ENCODE data around the gene ACTN3.
"Not testable (repeated sequence)": the region's sequence is repeated elsewhere in the genome, so short reads cannot be mapped to it uniquely, and the experiment has no call there.

Gene ACTN3

DNA sequence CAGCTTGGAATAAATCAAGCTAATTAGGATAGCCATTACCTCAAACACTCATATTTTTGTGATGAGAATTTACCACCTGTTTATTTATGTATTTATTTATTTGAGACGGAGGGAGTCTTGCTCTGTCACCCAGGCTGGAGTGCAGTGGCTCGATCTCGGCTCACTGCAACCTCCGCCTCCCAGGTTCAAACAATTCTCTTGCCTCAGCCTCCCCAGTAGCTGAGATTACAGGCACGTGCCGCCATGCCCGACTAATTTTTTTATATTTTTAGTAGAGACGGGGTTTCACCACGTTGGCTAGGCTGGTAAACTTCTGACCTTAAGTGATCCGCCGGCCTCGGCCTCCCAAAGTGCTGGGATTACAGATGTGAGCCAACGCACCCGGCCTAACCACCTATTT is 1.8 kb upstream of the ACTN3 start:
- not testable (repeated sequence) for DNase-seq (ENCODE audit: low read depth)

DNA sequence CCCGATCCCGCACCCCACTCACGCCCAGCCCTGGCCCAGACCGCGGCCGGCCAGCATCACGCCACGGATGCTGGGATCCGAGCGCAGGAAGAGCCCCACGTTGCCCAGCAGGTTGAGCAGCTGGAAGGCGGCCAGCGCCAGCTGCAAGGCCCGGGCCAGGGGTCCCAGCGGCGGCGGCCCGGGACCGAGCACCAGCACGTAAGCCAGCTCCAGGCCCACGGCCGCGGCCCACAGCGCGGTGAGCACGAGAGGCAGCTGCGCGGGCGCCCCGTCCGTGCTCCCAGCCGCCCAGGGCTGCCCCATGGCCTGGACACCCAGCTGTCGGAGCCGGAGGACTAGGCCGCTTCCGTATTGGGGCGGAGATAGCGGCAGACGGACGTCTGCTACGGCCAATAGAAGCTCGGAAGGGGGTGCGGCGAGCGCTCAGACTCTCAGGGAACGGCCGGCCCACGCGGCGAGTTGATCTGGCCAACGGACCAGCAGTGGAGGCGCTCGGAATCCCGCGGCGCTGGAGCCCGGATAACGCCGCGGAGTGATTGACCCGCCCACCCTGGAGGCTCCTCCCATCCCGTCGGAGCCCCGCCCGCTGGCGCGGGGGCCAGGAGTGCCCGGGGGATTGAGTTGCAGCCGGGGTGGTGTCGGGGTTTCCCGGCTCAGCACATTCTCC is 869 bp upstream of the ACTN3 start, which contains the start of gene ZDHHC24:
ZDHHC24 (minus strand) TSS at position 348 of the 667 bp plus-strand sequence; CDS start at position 303, 45 bp downstream.
- DNase-seq (ENCODE audit: low read depth) = peak; percentile 59

DNA sequence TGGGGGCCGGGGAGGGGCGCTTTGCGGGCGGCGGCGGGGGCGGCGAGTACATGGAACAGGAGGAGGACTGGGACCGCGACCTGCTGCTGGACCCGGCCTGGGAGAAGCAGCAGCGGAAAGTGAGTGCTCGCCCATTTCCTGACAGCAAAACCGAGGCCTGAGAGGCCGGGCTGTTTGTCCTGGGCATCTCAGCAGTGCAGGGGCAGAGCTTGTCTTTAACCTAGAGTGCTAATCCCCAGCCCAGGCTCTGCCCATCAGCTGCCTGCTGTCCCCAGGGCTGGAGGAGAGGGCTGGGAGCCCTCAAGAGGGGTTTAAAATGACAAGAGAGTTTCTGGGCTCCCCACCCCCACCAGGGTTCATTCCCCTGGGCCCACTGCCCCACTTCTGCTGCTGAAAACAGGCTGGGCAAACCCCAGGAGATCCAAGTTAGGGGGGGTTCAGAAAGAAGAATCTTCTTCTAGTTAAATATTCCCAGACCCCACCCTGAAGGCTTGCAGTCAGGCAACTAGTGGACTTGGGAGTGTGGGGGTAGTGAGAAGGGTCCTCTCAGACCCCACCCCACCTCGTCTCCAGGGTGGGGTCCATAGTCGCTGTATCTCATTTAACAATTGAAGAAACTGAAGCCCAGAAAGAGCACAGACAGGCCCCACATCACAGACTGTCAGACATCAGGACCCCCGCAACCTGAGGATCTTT is 411 bp downstream of the ACTN3 start:
- DNase-seq (ENCODE audit: low read depth) = no peak

DNA sequence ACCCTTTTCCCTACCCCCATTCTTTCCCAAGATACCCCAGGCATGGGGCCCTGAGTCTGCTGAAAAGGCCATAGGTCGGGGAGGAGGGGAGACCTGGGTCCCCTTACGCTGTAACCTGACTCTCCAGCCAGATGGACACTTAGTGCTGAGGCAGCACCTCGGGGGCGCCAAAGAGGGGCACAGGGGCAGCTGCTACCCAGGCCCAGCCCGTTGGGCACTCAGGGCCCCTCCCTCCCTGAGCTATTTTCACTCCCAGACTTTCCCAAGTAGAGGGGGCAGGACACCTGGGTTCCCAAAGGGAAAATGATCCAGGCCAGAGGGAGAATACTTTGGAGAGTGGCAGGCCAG is 933 bp downstream of the ACTN3 start:
- DNase-seq (ENCODE audit: low read depth) = no peak

DNA sequence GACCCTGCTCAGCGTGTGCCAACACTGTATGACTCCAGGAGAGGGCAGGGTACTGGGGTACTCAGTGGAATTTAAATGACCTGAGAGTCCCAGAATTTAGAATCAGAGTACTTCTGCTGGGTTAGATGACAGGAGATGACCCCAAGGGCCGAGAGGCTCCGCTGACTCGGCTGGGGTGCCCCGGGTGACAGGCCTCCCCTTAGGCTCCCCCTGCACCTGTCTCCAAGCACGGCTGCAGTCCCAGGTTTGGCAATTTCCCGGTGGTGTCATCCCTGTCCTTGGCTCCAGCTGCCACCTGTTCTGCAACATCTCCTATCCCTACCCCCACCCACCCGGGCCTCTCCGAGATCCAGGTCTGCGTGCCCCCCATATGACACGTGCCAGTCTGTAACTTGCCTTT is 1.3 kb downstream of the ACTN3 start:
- DNase-seq (ENCODE audit: low read depth) = no peak

DNA sequence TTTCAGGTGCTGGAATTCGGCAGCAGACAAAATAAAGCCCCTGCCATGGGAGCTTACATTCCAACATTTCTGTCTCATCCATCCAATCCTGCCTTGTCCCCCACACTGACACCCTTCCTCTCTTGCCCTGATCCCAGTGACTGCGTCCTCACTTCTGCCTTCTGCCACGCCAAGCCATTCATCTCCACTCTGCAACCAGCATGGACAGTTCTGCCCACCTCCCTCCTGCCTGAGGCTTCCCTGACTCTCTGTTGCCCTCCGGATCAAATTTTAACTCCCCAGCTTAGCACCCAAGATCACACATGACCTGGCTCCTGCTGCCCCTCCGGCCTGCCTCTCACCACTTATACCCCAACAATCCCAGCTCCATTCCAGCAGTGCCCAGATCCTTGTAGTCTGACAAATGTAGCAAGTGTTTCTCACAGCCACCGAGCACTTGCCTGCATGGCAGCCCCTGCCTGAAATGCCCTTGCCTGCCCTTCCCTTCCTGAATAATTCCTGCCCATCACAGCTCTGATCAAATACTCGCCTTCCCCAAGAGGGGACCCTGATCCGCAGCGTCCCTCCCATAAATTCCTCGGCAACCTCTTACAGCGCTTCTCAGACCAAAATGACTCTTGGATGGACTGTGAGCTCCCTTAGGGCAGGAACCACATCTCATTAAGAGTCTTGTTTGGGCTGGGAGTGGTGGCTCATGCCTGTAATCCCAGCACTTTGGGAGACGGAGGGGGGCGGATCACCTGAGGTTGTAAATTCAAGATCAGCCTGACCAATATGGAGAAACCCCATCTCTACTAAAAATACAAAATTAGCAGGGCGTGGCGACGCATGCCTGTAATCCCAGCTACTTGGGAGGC is 2.3 kb downstream of the ACTN3 start:
- no peak for DNase-seq (ENCODE audit: low read depth)

DNA sequence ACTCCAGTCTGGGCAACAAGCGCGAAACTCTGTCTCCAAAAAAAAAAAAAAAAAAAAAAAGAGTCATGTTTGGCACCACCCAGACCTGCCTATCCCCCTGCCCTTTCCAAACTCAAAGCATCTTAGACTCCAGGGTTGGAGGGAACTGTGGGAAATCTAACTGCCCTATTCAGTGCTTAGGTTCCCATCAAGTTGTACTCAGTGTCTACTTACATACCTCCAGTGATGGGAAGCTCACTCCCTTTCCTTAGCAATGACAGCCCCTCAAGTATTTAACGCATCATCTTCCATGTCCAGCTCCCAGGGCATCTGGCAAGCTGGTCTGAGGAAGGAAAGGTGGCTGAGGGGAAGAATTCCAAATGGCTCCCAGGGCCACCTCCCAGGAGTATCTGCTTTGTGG is 3.0 kb downstream of the ACTN3 start:
- DNase-seq (ENCODE audit: low read depth) = no peak

DNA sequence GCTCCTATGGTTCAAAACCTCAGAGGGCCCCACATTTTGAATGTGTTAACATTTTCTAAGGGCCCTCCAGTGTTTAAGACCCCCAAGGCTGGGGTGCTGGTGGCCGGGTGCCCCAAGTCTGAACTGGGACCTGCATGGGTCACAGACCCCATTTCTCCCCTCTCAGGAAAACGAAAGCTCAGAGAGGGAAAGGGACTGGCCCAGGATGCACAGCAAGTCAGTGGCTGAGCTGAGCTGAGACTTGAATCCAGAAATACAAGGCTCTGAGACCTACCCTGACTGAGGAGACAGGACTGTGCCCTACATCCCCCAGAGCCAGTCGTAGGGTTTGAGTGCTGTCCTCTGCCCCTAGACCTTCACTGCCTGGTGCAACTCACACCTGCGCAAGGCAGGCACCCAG is 4.2 kb downstream of the ACTN3 start:
- DNase-seq (ENCODE audit: low read depth) = no peak

DNA sequence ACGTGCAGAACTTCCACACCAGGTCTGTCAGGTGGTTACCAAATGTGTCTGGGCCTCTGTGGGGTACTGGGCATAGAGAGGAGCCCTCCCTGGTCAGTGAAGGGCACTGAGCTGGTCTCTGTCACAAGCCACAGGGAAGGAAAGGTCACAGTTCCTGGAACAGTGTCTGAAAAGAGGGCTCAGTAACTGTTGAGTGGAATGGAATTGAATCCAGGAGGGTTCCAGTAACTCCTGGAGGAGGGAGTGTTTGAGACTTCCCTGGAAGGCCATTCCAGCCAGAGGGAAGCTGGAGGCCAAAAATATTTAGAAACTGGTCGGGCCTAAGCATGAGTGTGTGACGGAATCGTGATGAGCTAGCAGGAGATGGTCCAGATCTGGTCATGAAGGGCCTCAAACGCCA is 7.9 kb downstream of the ACTN3 start:
- no peak for DNase-seq (ENCODE audit: low read depth)

DNA sequence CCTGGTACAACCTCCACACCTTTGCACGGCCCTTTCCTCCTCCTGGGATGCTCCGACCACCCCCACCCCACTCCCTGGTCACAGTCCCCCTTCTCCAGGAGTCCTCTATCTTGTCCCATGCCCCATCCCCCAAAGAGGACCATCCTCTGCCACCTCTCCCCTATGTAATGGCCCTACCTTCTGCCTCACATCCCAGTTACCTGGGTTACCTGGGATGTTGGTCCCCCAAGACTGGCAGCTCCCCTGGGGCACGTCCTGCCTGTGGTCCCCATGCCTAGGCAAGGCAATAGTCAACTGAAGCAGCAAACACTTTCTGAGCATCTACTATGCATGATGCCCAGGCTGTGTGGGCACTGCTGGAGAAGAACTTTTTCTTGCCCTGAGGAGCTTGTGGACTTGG is 8.7 kb downstream of the ACTN3 start:
- DNase-seq (ENCODE audit: low read depth) = no peak

DNA sequence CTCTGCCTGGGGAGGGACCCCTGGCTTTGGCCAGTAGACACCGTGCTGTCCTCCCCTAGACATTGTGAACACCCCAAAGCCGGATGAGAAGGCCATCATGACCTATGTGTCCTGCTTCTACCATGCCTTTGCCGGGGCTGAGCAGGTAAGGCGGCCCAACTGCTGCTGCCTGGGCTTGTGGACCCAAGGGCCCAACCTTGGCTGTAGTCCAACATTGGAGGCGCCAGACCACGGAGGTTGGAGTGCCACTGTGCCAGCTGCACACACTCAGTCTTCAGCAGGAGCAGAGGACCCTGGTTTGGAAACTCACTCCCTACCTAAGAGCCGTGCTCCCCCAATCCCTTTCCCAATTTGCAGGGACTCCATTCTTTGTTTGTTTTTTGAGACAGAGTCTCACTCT is 9.4 kb downstream of the ACTN3 start:
- DNase-seq (ENCODE audit: low read depth) = no peak

DNA sequence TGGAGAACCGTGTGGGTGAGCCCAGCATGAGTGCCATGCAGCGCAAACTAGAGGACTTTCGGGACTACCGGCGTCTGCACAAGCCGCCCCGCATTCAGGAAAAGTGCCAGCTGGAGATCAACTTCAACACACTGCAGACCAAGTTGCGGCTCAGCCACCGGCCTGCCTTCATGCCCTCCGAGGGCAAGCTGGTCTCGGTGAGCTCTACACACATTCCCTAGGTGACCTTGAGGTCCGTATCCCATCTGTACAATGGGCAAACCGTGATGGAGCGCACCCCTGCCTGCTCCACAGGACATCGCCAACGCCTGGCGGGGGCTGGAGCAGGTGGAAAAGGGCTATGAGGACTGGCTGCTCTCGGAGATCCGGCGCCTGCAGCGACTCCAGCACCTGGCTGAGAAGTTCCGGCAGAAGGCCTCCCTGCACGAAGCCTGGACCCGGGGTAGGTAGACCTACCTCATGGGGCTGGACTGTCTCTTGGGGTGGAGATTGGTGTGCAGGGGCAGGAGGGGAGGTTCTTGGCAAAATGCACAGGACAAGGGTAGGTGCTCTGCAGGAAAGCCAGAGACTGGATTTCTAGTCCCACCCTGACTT is 11.1 kb downstream of the ACTN3 start:
- DNase-seq (ENCODE audit: low read depth) = no peak

DNA sequence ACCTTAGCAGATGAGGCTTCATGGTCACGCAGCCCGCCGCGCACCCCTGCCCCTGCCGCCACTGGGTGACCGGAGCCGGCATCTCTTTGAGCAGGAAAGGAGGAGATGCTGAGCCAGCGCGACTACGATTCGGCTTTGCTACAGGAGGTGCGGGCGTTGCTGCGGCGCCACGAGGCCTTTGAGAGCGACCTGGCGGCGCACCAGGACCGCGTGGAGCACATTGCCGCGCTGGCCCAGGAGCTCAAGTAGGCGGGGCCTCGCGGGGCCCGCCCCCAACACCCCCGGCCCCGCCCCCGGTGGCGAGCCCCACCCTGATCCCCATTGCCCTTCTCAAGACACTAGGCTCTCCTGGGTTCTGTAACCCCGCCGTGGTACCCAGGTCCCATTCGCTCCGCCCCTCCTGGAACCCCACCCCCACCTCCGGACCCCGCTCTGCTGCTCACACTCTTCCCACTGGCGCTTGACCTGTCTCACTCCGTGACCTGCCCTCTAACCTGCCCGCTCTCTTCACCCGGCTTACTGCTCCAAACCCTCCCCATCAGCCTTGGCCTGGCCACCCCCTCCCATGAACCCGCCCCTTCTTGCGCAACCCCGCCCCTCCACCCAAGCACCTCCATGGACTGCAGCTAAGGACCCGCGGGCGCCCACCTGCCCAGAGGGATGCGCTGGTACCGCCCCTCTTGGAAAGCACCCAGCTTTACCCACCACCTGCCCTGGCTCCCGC is 12.6 kb downstream of the ACTN3 start:
- no peak for DNase-seq (ENCODE audit: low read depth)

DNA sequence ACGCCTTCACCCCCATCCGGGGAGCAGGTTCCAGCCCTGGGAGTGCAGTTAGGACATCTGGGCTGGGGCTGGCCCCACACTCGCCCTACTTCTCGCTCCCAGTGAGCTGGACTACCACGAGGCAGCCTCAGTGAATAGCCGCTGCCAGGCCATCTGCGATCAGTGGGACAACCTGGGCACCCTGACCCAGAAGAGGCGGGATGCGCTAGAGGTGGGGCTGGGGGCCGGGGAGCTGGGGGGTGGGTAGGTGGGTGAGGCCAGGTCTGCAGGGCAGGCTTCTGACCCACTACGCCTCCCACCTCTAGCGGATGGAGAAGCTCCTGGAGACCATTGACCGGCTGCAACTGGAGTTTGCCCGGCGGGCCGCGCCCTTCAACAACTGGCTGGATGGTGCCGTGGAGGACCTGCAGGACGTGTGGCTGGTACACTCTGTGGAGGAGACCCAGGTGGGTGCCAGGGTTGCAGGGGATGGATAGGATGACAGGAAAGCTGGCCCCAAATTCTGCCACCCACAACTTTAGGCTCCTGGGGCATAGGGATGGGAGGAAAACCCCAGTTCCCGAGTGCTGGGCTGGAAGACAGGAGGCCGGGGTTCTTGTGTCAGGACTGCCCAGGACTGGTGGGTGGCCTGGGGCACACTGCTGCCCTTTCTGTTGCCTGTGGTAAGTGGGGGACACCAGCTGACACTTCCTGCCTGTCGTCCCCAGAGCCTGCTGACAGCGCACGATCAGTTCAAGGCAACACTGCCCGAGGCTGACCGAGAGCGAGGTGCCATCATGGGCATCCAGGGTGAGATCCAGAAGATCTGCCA is 13.4 kb downstream of the ACTN3 start:
- DNase-seq (ENCODE audit: low read depth) = no peak

DNA sequence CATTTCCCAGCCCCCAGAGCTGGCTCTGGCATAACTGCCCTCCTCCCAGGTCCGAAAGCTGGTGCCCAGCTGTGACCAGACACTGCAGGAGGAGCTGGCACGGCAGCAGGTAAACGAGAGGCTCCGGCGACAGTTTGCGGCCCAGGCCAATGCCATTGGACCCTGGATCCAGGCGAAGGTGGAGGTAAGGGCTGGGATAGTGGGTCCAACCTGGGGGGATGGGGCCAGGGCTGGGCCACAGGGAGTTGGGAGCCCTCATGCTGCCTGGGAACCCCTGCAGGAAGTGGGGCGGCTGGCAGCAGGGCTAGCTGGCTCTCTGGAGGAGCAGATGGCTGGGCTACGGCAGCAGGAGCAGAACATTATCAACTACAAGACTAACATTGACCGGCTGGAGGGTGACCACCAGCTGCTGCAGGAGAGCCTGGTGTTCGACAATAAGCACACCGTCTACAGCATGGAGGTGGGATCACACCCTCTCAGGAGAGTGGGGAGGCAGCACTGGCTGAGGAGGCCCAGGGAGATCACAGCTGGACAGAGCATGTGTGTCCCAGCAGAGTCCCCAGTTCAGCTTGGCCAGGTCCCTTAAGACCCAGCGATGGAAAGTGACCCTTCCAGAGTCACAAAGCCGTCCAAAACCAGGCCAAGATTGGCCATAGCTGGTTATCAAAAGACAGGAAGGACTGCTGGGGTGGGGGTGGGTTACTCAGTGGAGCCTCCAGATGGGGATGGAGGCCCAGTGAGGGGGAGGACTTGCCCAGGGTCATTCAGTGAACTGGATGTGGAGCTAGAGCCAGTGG is 14.7 kb downstream of the ACTN3 start:
- no peak for DNase-seq (ENCODE audit: low read depth)

DNA sequence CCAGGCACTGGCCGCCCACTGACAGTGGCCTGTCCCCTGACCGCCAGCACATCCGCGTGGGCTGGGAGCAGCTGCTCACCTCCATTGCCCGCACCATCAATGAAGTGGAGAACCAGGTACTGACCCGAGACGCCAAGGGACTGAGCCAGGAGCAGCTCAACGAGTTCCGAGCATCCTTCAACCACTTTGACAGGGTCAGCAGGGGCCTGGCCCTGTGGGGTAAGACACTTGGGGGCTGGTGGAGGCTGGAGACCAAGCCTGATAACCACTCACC is 15.2 kb downstream of the ACTN3 start:
- no peak for DNase-seq (ENCODE audit: low read depth)

DNA sequence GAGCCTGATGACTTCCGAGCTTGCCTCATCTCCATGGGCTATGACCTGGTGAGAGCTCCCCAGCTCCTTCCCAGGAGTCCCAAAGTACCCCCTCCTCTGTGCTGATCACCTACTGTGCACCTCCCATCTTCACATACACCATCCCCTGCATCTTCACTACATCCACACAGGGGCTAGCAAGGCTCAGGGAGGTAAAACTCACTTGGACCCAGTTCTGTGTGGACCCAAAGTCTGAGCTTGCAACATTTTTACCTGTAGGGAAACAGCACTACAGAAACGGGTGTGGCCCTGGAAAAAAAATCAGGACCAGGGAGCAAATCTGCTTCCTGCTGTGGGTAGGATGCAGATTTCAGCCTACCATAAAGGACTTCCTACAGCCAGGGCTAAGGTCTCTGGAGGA is 15.6 kb downstream of the ACTN3 start:
- no peak for DNase-seq (ENCODE audit: low read depth)

DNA sequence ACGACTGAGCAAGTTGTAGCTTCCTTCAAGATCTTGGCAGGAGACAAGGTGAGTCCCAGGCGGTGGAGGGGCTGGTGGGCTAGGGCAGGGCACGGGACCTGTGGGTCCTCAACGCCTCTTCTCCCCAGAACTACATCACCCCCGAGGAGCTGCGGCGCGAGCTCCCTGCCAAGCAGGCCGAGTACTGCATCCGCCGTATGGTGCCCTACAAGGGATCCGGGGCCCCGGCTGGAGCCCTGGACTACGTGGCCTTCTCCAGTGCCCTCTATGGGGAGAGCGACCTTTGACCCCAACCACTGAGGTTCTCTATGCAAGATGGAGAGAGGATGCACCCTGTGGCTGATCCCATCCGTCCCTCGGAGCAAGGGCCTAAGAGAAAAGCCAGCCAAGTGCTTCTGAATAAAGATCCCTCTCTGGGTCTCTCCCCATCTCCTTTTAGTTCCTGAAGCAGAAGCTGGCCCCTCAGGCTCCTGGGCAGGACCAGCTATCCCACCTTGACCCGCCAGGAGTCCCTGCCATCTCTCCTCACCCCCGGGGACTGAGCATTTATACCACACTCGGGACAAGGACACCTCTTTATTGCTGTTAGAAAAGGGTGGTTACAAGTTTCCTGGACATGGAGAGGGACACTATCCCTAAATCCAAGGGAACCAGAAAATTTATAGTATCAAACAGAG is 16.3 kb downstream of the ACTN3 start:
- DNase-seq (ENCODE audit: low read depth) = no peak

DNA sequence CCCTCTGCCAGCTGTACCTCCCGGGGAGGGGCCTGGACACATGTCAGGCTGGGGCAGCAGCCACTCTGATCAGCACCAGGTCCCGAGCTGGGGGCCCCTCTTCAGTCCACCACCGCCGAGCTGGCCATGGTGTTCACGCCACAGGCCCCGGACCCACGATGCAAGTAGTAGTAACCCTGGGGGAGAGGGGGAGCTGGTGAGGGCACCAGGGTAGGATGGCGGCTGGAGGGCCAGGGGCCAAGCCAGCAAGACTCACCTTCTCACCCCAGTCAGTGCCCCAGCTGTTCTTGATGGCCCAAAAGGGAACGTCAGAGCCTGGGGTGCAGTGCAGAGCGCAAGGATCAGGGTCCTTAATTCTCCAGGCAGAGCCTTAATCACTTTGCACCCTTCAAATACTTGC is 17.1 kb downstream of the ACTN3 start:
- no peak for DNase-seq (ENCODE audit: low read depth)

DNA sequence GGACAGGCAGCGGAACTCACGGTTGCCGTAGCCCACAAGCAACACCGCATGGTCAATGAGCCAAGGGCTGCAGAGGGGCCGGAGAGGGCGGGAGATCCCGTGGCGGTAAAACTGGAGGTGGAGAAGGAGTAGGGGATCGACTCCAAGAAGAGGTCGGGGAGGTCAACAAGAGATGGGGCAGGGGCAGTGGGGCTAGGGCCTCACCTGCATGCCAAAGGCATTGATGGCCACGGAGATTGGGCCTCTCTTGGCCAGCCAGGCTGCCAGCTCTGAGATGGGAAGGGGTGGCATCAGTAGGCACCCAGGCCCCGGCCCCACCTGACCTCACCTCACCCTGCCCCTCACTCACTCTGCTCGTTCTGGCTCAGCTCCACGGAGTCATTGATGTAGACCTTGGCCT is 17.8 kb downstream of the ACTN3 start:
- no peak for DNase-seq (ENCODE audit: low read depth)

Data from stimulated activated CD8-positive, alpha-beta memory T cell treated with anti-CD3 and anti-CD28 coated beads, Interleukin-12 subunit alpha, Interleukin-12 subunit beta, amount 100 ng/mL, for 1 hour (primary cell).